ENCODE data around the gene STK38L. TPM values are rescaled to one million over a fixed set of nuclear protein-coding genes. Genes with fewer than 3 reads are reported as not detected.

STK38L gene
- total and polyA plus RNA-seq, 9 of the 15 experiments (the other 6 are each of a cell fraction or from before 2014, with no cell fraction given): 2.6 to 10.7 (median 6.9) TPM

DNA sequence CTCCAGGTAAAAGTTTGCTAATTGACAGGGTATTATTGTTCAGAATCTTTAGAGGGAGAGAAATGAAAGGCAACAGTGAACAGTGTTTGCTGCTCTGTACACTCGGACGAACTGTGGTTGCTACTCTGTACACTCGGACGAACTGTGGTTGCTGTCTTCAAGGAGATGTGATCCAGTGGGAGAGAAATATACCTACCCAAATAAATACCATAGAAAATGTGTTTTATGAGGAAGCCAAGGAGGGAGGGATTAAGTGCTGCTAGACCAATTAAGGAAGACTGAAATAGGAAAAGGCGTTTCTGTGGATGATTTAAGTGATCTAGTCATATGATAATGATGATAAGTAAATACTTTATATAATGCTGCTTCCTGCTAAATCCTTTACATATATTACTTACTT lies 2.7 kb downstream of the STK38L start:
- TF ChIP-seq MBD2 (IDR thresholded peaks at IDR 0.05; ENCODE audit: borderline replicate concordance, low read depth) (no peak), MTA3 (IDR thresholded peaks at IDR 0.05; ENCODE audit: borderline replicate concordance) (no peak), HMG20B (CRISPR knock-in tag; IDR thresholded peaks at IDR 0.05) (no peak), NFE2 (IDR thresholded peaks at IDR 0.05; ENCODE audit: low read depth) (no peak), SP2 (IDR thresholded peaks at IDR 0.05; ENCODE audit: extremely low read depth, low read depth, low read length, poor library complexity, severe bottlenecking) (no peak), POLR2G (IDR thresholded peaks at IDR 0.05; ENCODE audit: low read depth, low read length) (no peak)
- TF ChIP-seq, protein P1, sequence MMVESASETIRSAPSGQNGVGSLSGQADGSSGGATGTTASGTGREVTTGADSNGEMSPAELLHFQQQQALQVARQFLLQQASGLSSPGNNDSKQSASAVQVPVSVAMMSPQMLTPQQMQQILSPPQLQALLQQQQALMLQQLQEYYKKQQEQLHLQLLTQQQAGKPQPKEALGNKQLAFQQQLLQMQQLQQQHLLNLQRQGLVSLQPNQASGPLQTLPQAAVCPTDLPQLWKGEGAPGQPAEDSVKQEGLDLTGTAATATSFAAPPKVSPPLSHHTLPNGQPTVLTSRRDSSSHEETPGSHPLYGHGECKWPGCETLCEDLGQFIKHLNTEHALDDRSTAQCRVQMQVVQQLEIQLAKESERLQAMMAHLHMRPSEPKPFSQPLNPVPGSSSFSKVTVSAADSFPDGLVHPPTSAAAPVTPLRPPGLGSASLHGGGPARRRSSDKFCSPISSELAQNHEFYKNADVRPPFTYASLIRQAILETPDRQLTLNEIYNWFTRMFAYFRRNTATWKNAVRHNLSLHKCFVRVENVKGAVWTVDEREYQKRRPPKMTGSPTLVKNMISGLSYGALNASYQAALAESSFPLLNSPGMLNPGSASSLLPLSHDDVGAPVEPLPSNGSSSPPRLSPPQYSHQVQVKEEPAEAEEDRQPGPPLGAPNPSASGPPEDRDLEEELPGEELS (CRISPR knock-in tag; IDR thresholded peaks at IDR 0.05; ENCODE audit: borderline replicate concordance): no peak
- TF ChIP-seq, protein P2, sequence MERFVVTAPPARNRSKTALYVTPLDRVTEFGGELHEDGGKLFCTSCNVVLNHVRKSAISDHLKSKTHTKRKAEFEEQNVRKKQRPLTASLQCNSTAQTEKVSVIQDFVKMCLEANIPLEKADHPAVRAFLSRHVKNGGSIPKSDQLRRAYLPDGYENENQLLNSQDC (CRISPR knock-in tag; IDR thresholded peaks at IDR 0.05): no peak
- WGBS (ENCODE audit: insufficient coverage, low coverage, missing lambda C conversion rate): 43% methylated on average over 5 of the region's 5 CpGs
- H3K9me1 ChIP-seq (ENCODE audit: control insufficient read depth, insufficient read depth, low read length): no peaks in the 10 kb centered on the region
- CTCF ChIA-PET (ENCODE audit: low intra/inter-chr PET ratio): no interaction called here
- in situ Hi-C loops (cut with MboI): no loop called here
- ATAC-seq: no peak
- no peaks in the 10 kb centered on the region for H3K27me3 ChIP-seq (ENCODE audit: control insufficient read depth in 2 of 2, insufficient read depth in 2 of 2, low read length in 2 of 2)
- peaks cover 2% of the 10 kb centered on the region; the same call in 1 of the 2 replicates for H3K9me3 ChIP-seq (replicated peaks; ENCODE audit: control insufficient read depth, insufficient read depth, low read depth, low read length)
- FAIRE-seq: no peak
- POLR2A ChIA-PET: no interaction called here
- BruUV-seq (replicated peaks): no TSS peak
- H4K20me1 ChIP-seq (replicated peaks; ENCODE audit: control insufficient read depth, insufficient read depth, low read length): no peaks in the 10 kb centered on the region
- no peak overlapping the region for H3K27ac ChIP-seq (ENCODE audit: extremely low read depth, low read depth, low read length)
- H2AFZ ChIP-seq (ENCODE audit: low read depth, low read length): no peak overlapping the region
- no peak for DNase-seq (ENCODE audit: extremely low read depth in 1 of 4, low spot score in 3 of 4)
- H3K79me2 ChIP-seq (ENCODE audit: control insufficient read depth, insufficient read depth, low read length): no peaks in the 10 kb centered on the region
- H3K9ac ChIP-seq (ENCODE audit: insufficient read depth in 1 of 2, low read depth in 2 of 2, low read length in 2 of 2): no peak overlapping the region
- H3K4me2 ChIP-seq (ENCODE audit: insufficient read depth, low read length): no peak overlapping the region
- H3K4me3 ChIP-seq: no peak overlapping the region
- intact Hi-C loops (cut with micrococcal nuclease): loop anchor here (10.0 kb wide), 1 partner anchor 232 kb away; the partner anchor contains the start of gene TM7SF3
- peaks cover 10 to 11% of the 10 kb centered on the region in 2 experiments for H3K4me1 ChIP-seq (replicated peaks in 1 of 2; ENCODE audit: control insufficient read depth in 2 of 2, insufficient read depth in 2 of 2, low read length in 2 of 2)
- no peaks in the 10 kb centered on the region for H3K36me3 ChIP-seq (ENCODE audit: control insufficient read depth, insufficient read depth, low read length)

All from K562 (cell line).